CD4-positive, CD25-positive, alpha-beta regulatory T cell (primary cell): Measurements from ENCODE around the gene NIPAL4. TPM values are rescaled to one million over a fixed set of nuclear protein-coding genes. Genes with fewer than 3 reads are reported as not detected.
"Not testable (repeated sequence)": the region's sequence is repeated elsewhere in the genome, so short reads cannot be mapped to it uniquely, and the experiment has no call there.

Experiments
- ATAC-seq, 2 donors: fragments of 150-1000 bp; cut with Tn5 transposase; one replicate each; pipeline ENCODE4 v1.10.0; 2021; ENCODE audit warnings: low read depth in 2 of 2, moderate number of reproducible peaks in 2 of 2, moderate library complexity in 1 of 2
- DNase-seq, 3 donors: peaks; one replicate each; pipeline versions ENCODE4 v3.0.0 to v3.0.0-alpha.2; 2012 to 2022; ENCODE audit warnings: mixed read lengths in 1 of 3
- H3K27ac ChIP-seq: one replicate; pipeline ENCODE4 v1.7.0; 2013; ENCODE audit warnings: mild to moderate bottlenecking, low read length; ENCODE audit not compliant: insufficient read depth, poor library complexity, severe bottlenecking
- H3K27me3 ChIP-seq: one replicate; pipeline ENCODE4 v1.7.0; 2013; ENCODE audit warnings: low read length; ENCODE audit not compliant: control insufficient read depth, insufficient read depth
- H3K36me3 ChIP-seq: one replicate; pipeline ENCODE4 v1.7.0; 2013; ENCODE audit warnings: mild to moderate bottlenecking, low read length, moderate library complexity; ENCODE audit not compliant: control insufficient read depth, insufficient read depth
- H3K4me1 ChIP-seq: 2 replicates; pipeline ENCODE4 v1.7.0; 2013; ENCODE audit warnings: mild to moderate bottlenecking, low read length; ENCODE audit not compliant: insufficient read depth, control insufficient read depth, poor library complexity, severe bottlenecking
- H3K4me3 ChIP-seq: one replicate; pipeline ENCODE4 v1.7.0; 2013; ENCODE audit warnings: low read depth, mild to moderate bottlenecking, low read length, moderate library complexity
- H3K9me3 ChIP-seq, 2 experiments: 1 replicate in 1 of 2; 2 replicates in 1 of 2; pipeline ENCODE4 v1.7.0; 2013; ENCODE audit warnings: low read length in 2 of 2, mild to moderate bottlenecking in 1 of 2, moderate library complexity in 1 of 2; ENCODE audit not compliant: control insufficient read depth in 2 of 2
- H3K27ac Mint-ChIP-seq, 3 donors: one replicate each; pipeline ENCODE4 v1.8.0; 2020 to 2022; ENCODE audit warnings: mild to moderate bottlenecking in 3 of 3, mixed read lengths in 3 of 3, moderate library complexity in 2 of 3
- H3K27me3 Mint-ChIP-seq: one replicate; pipeline ENCODE4 v1.8.0; 2022; ENCODE audit warnings: mild to moderate bottlenecking, mixed read lengths
- H3K36me3 Mint-ChIP-seq: one replicate; pipeline ENCODE4 v1.8.0; 2020; ENCODE audit warnings: mixed read lengths
- H3K4me1 Mint-ChIP-seq, 4 donors: one replicate each; pipeline ENCODE4 v1.8.0; 2020 to 2022; ENCODE audit warnings: mixed read lengths in 4 of 4, mild to moderate bottlenecking in 1 of 4
- H3K4me3 Mint-ChIP-seq, 4 donors: one replicate each; pipeline ENCODE4 v1.8.0; 2020 to 2022; ENCODE audit warnings: mild to moderate bottlenecking in 4 of 4, mixed read lengths in 4 of 4, moderate library complexity in 3 of 4
- H3K9me3 Mint-ChIP-seq, 7 donors: one replicate each; pipeline ENCODE4 v1.8.0; 2020 to 2022; ENCODE audit warnings: mixed read lengths in 7 of 7, mild to moderate bottlenecking in 3 of 7, moderate library complexity in 2 of 7
- polyA plus RNA-seq, 4 donors: library from polyadenylated mRNA; unstranded; fragments of 300-500 nt; fragmentation: Illumina TruSeq; gene quantifications; one replicate each; pipeline ENCODE4 v1.2.3, GENCODE V29; 2021
- total RNA-seq: library from RNA; stranded (reverse); gene quantifications from one replicate; pipeline ENCODE4 v1.2.3, GENCODE V29; 2022

NIPAL4 gene
- 1.1 TPM for total RNA-seq
- polyA plus RNA-seq, result under 1 TPM in 3 of 4 donors, not detected in 1; 0.10 to 0.15 (median 0.14) TPM

DNA sequence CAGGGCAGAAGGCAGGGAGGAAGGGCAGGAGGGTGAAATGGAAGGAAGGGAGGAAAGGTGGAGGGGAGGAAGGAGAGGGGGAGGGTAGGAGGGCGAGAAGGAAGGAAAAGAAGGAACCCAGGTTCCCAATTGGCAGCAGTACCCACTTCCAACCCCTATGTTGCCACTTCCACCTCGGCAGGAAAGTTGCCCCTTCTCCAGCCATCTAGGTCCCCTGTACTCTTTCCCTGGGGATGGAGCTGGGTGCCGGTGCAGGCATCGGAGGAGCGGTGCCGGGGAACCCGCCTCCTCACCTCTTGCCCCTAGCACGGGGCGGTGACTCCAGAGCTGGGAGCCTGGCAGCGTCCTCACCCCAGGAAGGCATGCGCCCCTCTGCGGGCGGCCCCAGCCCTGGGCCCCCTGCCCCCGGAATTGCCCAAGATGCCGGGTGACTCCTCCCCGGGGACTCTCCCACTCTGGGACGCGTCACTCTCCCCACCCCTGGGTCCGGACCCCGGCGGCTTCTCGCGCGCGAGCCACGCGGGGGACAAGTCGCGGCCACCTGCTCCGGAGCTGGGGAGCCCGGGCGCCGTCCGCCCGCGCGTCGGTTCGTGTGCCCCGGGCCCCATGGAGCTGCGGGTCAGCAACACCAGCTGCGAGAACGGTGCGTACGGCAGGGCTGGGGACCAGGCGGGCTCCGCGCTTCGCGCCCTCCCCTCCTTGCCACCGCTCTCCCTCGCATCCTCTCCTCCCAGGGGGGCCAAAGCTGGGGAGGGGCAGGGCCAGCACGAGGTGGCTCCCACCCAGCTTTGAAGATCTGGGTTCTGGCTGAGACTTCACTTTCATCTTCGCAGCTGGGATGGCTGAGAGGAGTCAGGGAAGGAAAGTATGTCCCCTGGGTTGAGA lies at the start of gene NIPAL4:
Gene NIPAL4, plus strand, starts transcription at position 499 of the 885 bp plus-strand sequence. Its CDS starts 108 bp downstream, at position 607.
- DNase-seq, result peak in 1 of 3 donors; percentile 28
- H3K27ac Mint-ChIP-seq, result peak within 1 kb of the TSS in 2 of 3 donors; percentile 31 to 67
- no peak within 1 kb of the TSS for H3K27ac ChIP-seq

GRCh38 chr5:157415838-157416237 lies 44.2 kb upstream of the NIPAL4 start:
- Mint-ChIP-seq H3K27me3 (peaks cover 20% of the 10 kb centered on the region), H3K36me3 (no peaks in the 10 kb centered on the region), H3K27ac (no peak overlapping the region), H3K9me3 (peaks cover 2 to 12% (median 6%) of the 10 kb centered on the region in 7 donors), H3K4me3 (peak overlapping the region in 1 of 4 donors; percentile 4), H3K4me1 (no peaks in the 10 kb centered on the region)
- peaks cover 3% of the 10 kb centered on the region for H3K27me3 ChIP-seq
- no peaks in the 10 kb centered on the region for H3K4me1 ChIP-seq
- H3K9me3 ChIP-seq, result peaks cover 0 to 4% of the 10 kb centered on the region in 2 experiments
- no peaks in the 10 kb centered on the region for H3K36me3 ChIP-seq
- no peak overlapping the region for H3K4me3 ChIP-seq
- no peak for ATAC-seq
- H3K27ac ChIP-seq, result no peak overlapping the region
- DNase-seq, result no peak

More for the DNA sequence above, at the start of gene NIPAL4:
- H3K27me3 ChIP-seq, result no peaks in the 10 kb centered on the region
- Mint-ChIP-seq H3K27me3 (peaks cover 11% of the 10 kb centered on the region), H3K9me3 (peaks cover 0 to 3% (median 0%) of the 10 kb centered on the region in 7 donors), H3K4me1 (peaks cover 6 to 36% (median 21%) of the 10 kb centered on the region in 4 donors), H3K4me3 (peak within 1 kb of the TSS; percentile 59 to 91 (median 80)), H3K36me3 (no peaks in the 10 kb centered on the region)
- H3K4me1 ChIP-seq, result peaks cover 21% of the 10 kb centered on the region
- H3K4me3 ChIP-seq, result no peak within 1 kb of the TSS
- no peaks in the 10 kb centered on the region for H3K9me3 ChIP-seq
- H3K36me3 ChIP-seq, result no peaks in the 10 kb centered on the region
- ATAC-seq, result peak; percentile 18 to 31

DNA sequence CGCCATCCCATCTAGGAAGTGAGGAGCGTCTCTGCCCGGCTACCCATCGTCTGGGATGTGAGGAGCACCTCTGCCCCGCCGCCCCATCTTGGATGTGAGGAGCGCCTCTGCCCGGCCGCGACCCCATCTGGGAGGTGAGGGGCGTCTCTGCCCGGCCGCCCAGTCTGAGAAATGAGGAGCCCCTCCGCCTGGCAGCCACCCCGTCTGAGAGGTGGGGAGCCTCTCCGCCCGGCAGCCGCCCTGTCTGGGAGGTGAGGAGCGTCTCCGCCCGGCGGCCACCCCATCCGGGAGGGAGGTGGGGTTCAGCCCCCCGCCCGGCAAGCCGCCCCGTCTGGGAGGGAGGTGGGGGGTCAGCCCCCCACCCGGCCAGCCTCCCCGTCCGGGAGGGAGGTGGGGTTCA lies 40.5 kb upstream of the NIPAL4 start:
- H3K27ac Mint-ChIP-seq, H3K4me1 Mint-ChIP-seq, H3K4me1 ChIP-seq, H3K9me3 ChIP-seq, H3K27ac ChIP-seq, ATAC-seq, H3K4me3 Mint-ChIP-seq, H3K36me3 ChIP-seq, H3K4me3 ChIP-seq, H3K9me3 Mint-ChIP-seq, H3K27me3 ChIP-seq, DNase-seq, H3K36me3 Mint-ChIP-seq: not testable (repeated sequence)
- H3K27me3 Mint-ChIP-seq, result peaks cover 17% of the 10 kb centered on the region

- DNase-seq, H3K36me3 Mint-ChIP-seq, H3K27me3 ChIP-seq, H3K4me3 Mint-ChIP-seq, H3K4me1 Mint-ChIP-seq, H3K36me3 ChIP-seq, H3K4me3 ChIP-seq, H3K27ac ChIP-seq, H3K27ac Mint-ChIP-seq, ATAC-seq, H3K9me3 Mint-ChIP-seq, H3K4me1 ChIP-seq, H3K9me3 ChIP-seq: not testable (repeated sequence)
- H3K27me3 Mint-ChIP-seq, result peaks cover 20% of the 10 kb centered on the region
Measured at GRCh38 chr5:157429920-157430319, 30.1 kb upstream of the NIPAL4 start.

DNA sequence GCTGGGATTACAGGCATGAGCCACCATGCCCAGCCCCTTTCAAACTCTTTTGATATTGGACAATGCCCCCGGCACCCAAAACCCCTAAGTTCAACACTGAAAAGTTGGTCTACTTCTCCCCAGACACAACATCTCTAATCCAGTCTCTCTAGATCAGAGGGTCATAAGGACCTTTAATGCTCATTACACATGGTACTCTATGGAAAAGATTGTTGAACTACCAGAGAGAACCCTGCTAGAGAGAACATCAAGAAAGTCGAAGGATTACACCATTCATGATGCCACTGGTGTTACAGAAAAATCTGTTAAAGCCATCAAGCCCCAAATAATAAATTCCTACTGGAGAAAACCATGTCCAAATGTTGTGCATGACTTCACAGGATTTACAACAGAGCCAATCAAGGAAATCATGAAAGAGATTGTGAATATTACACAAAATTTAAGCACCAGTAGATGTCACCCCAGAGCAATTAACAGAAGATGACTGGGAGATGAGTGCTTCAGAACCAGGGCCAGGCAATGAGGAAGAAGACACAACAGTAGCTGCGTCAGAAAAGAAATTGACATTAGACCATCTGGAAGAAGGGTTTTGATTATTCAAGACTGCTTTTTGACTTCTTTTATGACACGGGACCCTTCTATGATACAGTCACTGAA lies 28.3 kb upstream of the NIPAL4 start:
- H3K4me1 ChIP-seq, result no peaks in the 10 kb centered on the region
- Mint-ChIP-seq H3K4me3 (no peak overlapping the region), H3K27me3 (peaks cover 5% of the 10 kb centered on the region), H3K36me3 (no peaks in the 10 kb centered on the region), H3K9me3 (peaks cover 0 to 2% (median 0%) of the 10 kb centered on the region in 7 donors), H3K27ac (no peak overlapping the region), H3K4me1 (peaks cover 4 to 6% (median 5%) of the 10 kb centered on the region in 4 donors)
- no peak overlapping the region for H3K27ac ChIP-seq
- H3K27me3 ChIP-seq, result no peaks in the 10 kb centered on the region
- no peaks in the 10 kb centered on the region for H3K9me3 ChIP-seq
- H3K4me3 ChIP-seq, result no peak overlapping the region
- DNase-seq (peak in 2 of 3 donors; percentile 54 to 84), ATAC-seq (peak; percentile 88 to 90)
- no peaks in the 10 kb centered on the region for H3K36me3 ChIP-seq

- Mint-ChIP-seq H3K4me1 (peaks cover 0 to 6% (median 5%) of the 10 kb centered on the region in 4 donors), H3K9me3 (peaks cover 0 to 2% (median 0%) of the 10 kb centered on the region in 7 donors), H3K27me3 (peaks cover 5% of the 10 kb centered on the region), H3K36me3 (no peaks in the 10 kb centered on the region), H3K4me3 (no peak overlapping the region), H3K27ac (no peak overlapping the region)
- H3K27ac ChIP-seq, result no peak overlapping the region
- H3K9me3 ChIP-seq, result no peaks in the 10 kb centered on the region
- no peak for ATAC-seq
- no peaks in the 10 kb centered on the region for H3K36me3 ChIP-seq
- no peaks in the 10 kb centered on the region for H3K4me1 ChIP-seq
- H3K4me3 ChIP-seq, result no peak overlapping the region
- H3K27me3 ChIP-seq, result no peaks in the 10 kb centered on the region
- no peak for DNase-seq
Measured at GRCh38 chr5:157434096-157434495, 25.9 kb upstream of the NIPAL4 start.

DNA sequence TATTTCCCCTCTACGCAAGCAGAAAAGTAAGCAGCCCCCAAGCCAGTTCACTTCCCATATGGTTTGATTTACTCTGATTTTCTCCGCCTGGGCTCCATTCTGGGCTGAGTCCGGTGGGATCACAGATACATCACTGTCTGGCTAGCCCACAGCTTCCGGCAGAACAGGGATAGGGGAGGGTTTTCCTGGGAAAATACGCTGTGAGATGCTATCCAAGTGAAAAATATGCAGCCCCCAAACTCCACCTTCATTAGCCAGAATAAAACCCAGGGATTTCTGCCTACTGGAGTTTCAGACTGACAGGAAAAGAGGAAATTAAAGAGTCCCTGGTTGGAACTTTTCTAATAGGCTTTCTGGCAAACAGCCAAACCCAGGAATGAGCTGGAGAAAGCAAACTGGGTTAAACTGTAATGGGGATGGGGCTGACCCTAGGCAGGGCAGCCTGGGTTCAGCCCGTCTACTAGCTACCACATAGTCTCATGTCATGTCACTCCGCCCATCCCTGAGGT lies 16.9 kb upstream of the NIPAL4 start:
- peaks cover 0 to 2% (median 0%) of the 10 kb centered on the region in 4 donors for H3K4me1 Mint-ChIP-seq
- H3K9me3 Mint-ChIP-seq, result no peaks in the 10 kb centered on the region
- ATAC-seq (no peak), DNase-seq (no peak)
- no peaks in the 10 kb centered on the region for H3K27me3 ChIP-seq
- no peak overlapping the region for H3K27ac ChIP-seq
- no peak overlapping the region for H3K27ac Mint-ChIP-seq
- H3K4me1 ChIP-seq, result no peaks in the 10 kb centered on the region
- H3K36me3 ChIP-seq, result no peaks in the 10 kb centered on the region
- H3K27me3 Mint-ChIP-seq, result no peaks in the 10 kb centered on the region
- no peak overlapping the region for H3K4me3 ChIP-seq
- H3K4me3 Mint-ChIP-seq, result no peak overlapping the region
- H3K9me3 ChIP-seq, result no peaks in the 10 kb centered on the region
- no peaks in the 10 kb centered on the region for H3K36me3 Mint-ChIP-seq
